Measurements from ENCODE around the gene FLT4.

FLT4 gene

GRCh38 chr5:180603076-180603594 lies 46.3 kb downstream of the FLT4 start:
- no peak for DNase-seq

GRCh38 chr5:180602481-180603075 lies 46.8 kb downstream of the FLT4 start:
- no peak for DNase-seq

DNA sequence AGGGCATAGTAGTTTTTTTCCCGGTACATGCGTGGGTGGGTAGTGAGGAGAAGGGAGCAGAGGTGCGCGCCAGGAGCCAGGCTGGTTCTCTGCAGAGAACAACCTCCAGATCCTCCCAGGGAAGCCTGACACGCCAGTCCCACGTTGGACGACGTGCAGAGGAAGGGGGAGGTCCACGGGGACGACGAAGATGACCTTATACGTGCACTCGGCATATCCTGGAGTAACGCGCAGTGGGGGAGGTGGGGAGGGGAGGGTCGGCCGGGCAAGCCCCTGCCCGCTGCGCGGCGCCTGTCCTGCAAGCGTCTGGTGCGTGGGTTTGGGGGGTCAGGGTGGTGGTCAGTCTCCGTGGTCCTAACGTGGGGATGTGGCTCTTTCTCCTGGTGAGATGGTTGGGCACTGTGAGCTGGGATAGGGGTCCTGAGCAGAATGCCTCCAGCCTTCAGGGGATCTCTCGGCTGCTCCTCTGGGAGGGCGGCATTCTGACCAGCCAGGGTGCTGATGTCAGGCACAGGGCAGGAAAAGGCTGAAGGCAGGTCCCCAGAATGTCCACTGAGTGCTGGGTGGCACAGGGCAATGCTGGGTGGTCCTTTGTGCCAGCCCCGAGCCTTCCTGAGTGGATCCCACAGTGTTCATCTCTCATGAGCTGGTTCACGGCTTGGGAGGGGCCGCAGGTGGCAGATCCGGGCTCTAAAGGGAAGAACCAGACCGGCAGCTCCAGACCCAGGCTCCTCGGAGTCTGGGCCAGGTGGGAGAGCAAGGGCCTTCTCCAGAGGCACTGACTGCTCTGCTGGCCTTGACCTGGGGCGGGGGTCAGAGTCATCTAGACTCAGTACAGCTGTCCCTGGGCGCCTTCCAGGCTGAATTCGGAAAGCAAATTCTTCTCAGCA lies 47.6 kb downstream of the FLT4 start:
- no peak for DNase-seq

GRCh38 chr5:180600554-180601041 lies 48.8 kb downstream of the FLT4 start:
- DNase-seq = no peak

DNA sequence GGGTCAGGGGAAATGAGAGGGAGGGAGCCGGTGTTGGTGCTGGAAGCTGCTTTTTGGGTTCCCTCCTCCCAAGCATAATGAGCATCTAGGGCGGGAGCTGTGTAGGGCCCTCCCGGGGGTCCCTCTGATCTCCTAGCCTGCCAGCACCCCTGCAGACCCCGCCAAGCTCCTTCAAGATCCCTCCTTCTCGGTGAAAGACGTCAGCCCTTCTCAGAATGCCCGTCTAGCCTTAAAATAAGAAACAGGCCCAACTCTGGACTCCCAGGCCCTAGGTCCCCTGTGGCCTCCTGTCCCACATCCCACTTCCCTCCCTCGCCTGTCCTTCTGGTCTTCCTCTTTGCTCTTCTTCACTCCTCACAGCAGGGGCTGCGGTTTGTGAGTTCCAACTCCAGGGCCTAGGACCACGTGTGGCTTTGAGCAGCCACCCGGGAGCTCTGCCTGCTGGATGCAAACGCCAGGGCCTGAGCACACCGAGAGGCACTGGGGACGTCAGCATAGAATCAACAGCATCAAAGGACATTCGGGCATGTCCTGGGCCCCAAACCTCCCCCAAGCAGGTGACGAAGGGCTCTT lies 49.3 kb downstream of the FLT4 start:
- no peak for DNase-seq

DNA sequence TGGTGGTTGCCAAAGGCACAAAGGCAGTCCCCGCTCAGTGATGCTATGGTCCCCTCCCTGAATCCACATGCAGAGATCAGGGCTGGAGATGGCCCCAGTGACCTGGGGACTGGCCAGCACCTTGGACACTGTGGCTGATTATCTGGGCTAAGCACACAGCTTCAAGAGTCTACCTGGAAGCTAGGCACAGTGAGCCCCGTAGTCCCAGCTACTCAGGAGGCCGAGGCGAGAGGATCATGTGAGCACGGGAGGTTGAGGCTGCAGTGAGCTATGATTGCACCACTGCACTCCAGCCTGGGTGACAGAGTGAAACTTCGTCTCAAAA lies 49.8 kb downstream of the FLT4 start:
- DNase-seq = no peak

GRCh38 chr5:180598797-180599589 lies 50.4 kb downstream of the FLT4 start:
- no peak for DNase-seq

DNA sequence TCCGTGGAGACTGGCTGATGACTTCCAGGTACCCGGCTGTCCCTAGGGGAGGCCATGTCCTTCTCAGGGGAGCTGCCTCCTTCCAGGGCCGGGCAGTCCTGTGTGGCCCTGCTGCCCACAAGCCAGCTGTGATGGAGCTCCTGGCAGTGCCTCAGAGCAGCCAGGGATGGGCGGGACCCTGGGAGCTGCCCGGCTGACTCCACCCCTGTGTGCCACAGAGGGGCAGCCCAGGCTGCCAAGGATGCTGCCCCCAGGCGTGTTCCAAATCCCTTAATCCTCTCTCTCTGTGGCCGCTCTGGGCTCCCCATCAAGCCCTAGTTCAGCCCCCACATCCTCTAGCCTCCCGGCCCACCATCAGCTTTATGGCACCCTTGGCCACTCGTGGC lies 51.1 kb downstream of the FLT4 start:
- no peak for DNase-seq

DNA sequence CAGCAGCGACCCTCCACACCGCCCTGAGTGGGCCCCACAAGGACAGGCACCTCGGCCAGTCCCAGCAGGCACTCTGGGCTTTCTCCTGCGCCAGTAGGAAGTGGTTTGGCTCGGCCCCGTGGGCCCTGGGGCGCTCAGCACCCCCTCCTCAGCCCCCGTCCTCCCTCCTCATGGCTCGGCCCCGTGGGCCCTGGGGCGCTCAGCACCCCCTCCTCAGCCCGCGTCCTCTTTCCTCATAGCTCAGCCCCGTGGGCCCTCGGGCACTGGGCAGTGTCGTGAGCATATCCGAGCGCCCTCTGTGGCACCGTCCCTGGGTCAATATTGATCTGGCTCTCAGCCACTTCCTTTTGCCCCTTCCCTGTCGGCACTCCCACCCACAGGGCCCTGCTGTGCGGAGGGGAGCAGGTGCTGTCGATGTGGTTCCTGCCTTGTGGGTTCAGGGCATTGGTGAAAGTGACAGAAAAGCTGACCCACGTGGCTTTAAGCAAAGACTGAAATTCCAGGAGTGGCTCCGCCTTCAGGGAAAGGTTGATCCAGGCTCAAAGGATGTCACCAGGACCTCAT lies 52.6 kb downstream of the FLT4 start:
- DNase-seq = no peak

DNA sequence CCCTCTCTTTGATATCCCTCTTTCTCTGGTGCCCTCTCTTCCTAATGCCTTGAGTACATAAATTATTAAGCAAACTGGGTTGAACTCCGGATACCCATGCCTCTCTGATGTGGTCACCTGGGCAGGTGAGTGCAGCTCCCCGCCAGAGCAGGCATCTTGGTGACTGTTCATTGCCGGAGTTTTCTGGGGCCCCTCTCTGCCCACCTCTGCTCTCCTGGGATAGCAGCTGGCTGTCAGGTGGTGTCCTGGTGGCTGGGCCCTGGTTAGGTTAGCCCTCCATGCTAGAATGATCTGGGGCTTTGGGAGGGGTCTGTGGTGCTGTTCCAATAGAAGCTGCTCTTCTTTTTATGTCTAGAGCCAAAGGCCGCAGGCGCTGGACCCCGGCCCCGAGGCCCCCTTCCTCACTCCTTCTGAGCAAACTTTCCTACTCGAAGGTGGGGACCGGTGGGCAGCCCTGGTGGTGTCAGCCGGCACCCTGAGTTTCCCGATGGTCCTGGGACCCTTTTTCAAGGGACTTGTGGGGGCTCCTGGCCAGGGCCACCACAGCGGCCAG lies 53.2 kb downstream of the FLT4 start:
- DNase-seq = no peak

GRCh38 chr5:180595381-180596114 lies 53.9 kb downstream of the FLT4 start:
- no peak for DNase-seq

DNA sequence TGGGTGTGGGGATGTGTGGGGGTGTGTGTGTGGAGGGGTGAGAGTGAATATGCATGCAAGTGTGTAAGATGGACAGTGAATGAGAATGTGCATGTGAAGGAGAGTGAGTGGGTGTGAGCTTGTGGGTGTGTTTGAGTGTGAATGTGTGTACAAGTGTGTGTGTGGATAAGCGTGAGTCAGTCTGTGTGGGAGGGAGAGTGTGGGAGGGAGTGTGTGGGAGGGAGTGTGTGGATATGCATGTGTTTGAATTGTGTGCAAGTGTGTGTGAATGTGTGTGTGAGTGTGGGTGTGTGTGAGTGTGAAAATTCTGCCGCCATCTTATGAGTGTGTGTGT lies 54.4 kb downstream of the FLT4 start:
- DNase-seq = no peak

DNA sequence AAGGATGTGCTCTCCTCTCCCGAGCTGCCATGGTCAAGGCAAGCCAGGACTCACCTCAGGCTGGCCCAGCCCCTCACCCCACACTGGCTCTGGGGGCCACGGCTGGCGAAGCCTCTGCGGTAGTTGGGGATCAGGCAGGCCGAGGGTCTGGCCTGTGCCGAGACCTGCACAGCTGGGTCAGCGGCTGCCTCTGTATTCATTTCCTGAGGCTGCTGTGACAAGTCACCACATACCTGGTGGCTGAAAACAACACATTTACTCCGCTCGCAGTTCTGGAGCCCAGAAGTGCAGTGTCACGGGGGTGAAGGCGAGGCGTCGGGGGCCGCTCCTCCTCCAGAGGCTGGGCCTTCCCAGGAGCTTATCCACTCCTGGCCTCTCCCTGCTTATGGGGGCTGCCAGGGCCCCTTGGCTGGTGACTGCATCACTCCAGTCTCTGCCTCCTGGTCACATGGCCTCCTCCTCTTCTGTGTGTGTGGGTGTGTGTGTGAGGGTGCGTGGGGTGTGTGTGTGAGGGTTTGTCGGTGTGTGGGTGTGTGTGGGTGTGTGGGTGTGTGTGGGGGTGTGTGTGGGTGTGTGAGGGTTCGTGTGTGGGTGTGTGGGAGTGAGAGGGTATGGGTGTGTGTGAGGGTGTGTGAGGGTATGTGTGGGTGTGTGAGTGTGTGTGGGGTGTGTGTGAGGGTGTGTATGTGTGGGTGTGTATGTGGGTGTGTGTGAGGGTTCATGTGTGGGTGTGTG lies 54.9 kb downstream of the FLT4 start:
- DNase-seq = no peak

- no peak for DNase-seq
Measured at GRCh38 chr5:180593446-180594206, 55.8 kb downstream of the FLT4 start.

DNA sequence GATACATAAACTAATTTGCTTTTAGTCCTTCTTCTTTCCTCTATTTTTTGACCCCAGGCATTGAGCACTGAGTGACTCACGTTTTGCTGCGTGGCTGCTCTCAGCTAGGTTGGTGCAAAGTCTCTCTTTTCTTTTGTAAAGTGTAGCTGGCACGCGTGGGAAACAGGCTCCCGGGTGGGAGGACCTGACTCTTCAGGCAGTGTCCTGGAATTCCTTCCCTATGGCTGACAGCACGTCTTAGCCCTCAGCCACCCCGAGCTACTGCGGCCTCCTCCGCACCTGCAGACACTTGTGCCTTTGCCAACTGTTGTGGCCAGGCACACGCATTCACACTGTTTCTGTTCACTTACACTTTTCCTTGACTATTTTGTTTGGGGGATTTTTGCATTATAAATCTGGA lies 57.2 kb downstream of the FLT4 start:
- DNase-seq = no peak

DNA sequence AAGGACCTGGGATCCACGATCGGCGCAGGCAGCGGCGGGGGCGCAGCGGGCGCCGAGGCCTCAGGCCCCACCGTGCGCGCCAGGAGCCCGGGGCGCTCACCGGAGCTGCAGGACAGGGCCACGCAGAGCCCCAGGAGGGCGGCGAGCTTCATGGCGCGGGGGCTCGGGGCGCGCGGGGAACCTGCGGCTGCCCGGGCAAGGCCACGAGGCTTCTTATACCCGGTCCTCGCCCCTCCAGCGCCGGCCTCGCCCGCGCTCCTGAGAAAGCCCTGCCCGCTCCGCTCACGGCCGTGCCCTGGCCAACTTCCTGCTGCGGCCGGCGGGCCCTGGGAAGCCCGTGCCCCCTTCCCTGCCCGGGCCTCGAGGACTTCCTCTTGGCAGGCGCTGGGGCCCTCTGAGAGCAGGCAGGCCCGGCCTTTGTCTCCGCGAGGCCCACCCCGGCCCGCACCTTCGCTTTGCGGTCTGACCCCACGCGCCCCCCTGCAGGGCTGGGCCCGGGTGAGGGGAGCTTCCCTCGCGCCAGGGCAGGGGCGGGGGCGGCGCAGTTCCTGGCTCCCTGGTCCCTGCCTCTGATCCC lies 58.0 kb downstream of the FLT4 start, which contains the start of gene SCGB3A1:
SCGB3A1 (minus strand) TSS at position 189 of the 577 bp plus-strand sequence; CDS start at position 152, 37 bp downstream.
- DNase-seq = no peak

DNA sequence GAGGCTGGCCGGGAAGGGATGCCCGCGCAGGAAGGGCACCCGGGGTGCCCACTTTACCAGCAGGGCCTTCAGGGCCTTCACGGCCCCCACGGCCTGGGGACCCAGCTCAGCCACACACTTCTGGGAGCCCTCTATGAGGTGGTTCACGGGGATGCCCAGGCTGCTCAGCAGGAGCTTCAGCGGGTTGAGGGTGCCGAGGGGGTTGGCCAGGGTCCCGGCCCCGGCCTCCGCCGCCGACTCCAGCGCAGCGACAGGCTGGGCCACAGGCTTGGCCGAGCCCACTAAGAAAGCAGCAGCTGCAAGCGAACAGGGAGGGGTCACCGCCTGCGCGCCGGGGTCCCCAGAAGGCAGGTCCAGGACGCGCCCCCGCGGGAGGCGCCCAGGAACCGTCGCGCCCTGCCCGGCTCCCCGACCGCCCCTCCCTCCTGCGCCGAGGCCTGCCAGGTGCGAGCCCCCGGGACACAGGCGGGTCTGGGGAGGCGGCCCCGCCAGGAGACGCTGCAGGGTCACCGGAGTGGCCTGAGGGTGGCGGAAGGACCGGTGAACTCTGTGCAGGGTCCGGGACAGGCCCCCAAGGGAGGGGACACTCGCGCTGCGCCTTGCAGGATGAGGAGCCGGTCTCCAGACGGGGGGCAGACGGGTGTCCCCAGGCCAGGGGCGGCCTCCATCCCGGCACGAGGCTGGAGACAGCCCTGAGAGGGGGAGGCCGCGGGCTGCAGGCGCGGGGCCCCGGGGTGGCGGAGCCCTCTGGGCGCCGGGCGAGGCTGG lies 58.7 kb downstream of the FLT4 start:
- no peak for DNase-seq

DNA sequence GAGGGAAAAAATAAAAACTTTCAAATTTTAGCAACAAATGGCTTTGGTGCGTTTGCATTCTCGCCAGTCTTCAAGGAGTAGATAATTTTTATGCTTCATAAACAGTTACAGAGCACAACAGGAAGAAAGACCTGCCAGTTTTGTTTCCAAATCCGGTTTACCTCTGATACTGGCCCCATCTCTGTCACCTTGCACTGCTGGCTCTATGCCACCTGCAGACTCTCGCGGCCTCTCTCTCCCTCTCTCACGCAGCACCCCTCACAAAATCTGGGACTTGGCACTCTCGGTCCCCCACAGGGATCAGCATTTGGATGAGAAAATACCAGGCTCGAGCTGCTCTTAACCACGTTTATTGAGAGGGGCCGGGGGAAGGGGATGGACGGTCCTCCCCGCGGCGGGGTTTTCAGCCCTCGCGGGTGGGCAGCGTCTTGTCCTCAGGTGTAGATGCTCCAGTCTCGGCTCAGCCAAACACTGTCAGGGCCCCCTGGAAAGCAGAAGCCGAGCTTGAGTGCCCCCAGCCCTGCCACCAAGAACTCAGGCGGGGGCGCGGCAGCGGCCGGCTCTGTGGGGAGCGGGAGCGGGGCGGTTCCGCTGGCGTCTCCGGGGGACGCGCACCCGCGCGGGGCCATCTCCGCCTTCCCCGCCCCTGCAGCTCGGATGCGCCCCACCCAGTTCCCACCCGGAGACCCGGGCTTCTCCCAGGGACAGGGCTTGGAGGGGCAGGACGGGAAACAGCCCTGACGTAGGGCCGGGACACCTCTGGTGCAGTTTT lies 59.4 kb downstream of the FLT4 start:
- no peak for DNase-seq
